Ishikawa (cell line): ENCODE measurements around the gene PSMB10.

Experiments used
- CEBPB ChIP-seq: IDR thresholded peaks from 2 replicates; pipeline ENCODE4 v1.6.1; 2012
- EP300 ChIP-seq: IDR thresholded peaks from 2 replicates; pipeline ENCODE4 v1.6.1; 2012; ENCODE audit warnings: borderline replicate concordance
- TCF12 ChIP-seq: IDR thresholded peaks from 2 replicates; pipeline ENCODE4 v1.6.1; 2012; ENCODE audit warnings: low read depth
- TF ChIP-seq, protein P1 (sequence below): IDR thresholded peaks from 2 replicates; pipeline ENCODE4 v1.6.1; 2012; ENCODE audit warnings: low read depth, mild to moderate bottlenecking
- TF ChIP-seq, protein P2 (sequence below): IDR thresholded peaks from 2 replicates; pipeline ENCODE4 v1.6.1; 2012

DNA sequence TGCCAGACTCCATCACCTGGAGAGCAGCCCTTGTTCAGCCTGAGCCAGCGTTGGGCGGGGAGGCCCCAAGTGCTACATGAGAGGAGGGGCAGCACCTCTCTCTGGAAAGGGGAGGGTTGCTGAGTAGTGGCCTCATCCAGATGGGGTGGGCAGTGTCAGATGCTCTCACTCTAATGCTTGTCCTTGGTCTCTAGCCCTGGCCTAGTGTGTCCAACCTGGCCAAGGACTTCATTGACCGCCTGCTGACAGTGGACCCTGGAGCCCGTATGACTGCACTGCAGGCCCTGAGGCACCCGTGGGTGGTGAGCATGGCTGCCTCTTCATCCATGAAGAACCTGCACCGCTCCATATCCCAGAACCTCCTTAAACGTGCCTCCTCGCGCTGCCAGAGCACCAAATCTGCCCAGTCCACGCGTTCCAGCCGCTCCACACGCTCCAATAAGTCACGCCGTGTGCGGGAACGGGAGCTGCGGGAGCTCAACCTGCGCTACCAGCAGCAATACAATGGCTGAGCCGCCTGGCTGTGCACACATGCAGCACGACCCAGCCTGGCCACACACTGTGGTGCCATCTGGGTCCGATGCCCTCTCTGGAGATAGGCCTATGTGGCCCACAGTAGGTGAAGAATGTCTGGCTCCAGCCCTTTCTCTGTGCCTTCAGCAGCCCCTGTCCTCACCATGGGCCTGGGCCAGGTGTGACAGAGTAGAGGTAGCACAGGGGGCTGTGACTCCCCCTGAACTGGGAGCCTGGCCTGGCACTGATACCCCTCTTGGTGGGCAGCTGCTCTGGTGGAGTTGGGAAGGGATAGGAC, 9.3 kb downstream of the PSMB10 start:
- TF ChIP-seq CEBPB, result no peak
- TF ChIP-seq, protein P1, sequence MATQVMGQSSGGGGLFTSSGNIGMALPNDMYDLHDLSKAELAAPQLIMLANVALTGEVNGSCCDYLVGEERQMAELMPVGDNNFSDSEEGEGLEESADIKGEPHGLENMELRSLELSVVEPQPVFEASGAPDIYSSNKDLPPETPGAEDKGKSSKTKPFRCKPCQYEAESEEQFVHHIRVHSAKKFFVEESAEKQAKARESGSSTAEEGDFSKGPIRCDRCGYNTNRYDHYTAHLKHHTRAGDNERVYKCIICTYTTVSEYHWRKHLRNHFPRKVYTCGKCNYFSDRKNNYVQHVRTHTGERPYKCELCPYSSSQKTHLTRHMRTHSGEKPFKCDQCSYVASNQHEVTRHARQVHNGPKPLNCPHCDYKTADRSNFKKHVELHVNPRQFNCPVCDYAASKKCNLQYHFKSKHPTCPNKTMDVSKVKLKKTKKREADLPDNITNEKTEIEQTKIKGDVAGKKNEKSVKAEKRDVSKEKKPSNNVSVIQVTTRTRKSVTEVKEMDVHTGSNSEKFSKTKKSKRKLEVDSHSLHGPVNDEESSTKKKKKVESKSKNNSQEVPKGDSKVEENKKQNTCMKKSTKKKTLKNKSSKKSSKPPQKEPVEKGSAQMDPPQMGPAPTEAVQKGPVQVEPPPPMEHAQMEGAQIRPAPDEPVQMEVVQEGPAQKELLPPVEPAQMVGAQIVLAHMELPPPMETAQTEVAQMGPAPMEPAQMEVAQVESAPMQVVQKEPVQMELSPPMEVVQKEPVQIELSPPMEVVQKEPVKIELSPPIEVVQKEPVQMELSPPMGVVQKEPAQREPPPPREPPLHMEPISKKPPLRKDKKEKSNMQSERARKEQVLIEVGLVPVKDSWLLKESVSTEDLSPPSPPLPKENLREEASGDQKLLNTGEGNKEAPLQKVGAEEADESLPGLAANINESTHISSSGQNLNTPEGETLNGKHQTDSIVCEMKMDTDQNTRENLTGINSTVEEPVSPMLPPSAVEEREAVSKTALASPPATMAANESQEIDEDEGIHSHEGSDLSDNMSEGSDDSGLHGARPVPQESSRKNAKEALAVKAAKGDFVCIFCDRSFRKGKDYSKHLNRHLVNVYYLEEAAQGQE, result no peak
- no peak for TF ChIP-seq TCF12
- no peak for TF ChIP-seq EP300
- TF ChIP-seq, protein P2, sequence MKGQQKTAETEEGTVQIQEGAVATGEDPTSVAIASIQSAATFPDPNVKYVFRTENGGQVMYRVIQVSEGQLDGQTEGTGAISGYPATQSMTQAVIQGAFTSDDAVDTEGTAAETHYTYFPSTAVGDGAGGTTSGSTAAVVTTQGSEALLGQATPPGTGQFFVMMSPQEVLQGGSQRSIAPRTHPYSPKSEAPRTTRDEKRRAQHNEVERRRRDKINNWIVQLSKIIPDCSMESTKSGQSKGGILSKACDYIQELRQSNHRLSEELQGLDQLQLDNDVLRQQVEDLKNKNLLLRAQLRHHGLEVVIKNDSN, result no peak
